Central memory CD8-positive, alpha-beta T cell (primary cell): ENCODE data around the gene C1orf116.
A peak's percentile ranks its signal among the peaks of the same experiment; 100 is the strongest.

Experiments
- ATAC-seq: fragments of 150-1000 bp; cut with Tn5 transposase; replicated peaks from 2 replicates; pipeline ENCODE4 v1.10.0; 2022; ENCODE audit warnings: mild to moderate bottlenecking, moderate FRiP score, moderate number of reproducible peaks; ENCODE audit not compliant: poor library complexity, severe bottlenecking; ENCODE audit errors: extremely low read depth
- DNase-seq, 2 donors: peaks; one replicate each; pipeline ENCODE4 v3.0.0; 2021; ENCODE audit warnings: low spot score in 2 of 2
- H3K27ac Mint-ChIP-seq: one replicate; pipeline ENCODE4 v1.8.0; 2022; ENCODE audit warnings: low read depth, mild to moderate bottlenecking, moderate library complexity, mixed read lengths
- H3K27me3 Mint-ChIP-seq: one replicate; pipeline ENCODE4 v1.8.0; 2022; ENCODE audit warnings: mixed read lengths
- H3K36me3 Mint-ChIP-seq: one replicate; pipeline ENCODE4 v1.8.0; 2022; ENCODE audit warnings: mild to moderate bottlenecking, moderate library complexity, mixed read lengths; ENCODE audit not compliant: insufficient read depth
- H3K4me1 Mint-ChIP-seq: one replicate; pipeline ENCODE4 v1.8.0; 2022; ENCODE audit warnings: mixed read lengths
- H3K4me3 Mint-ChIP-seq: one replicate; pipeline ENCODE4 v1.8.0; 2022; ENCODE audit warnings: mild to moderate bottlenecking, moderate library complexity, mixed read lengths
- H3K9me3 Mint-ChIP-seq: one replicate; pipeline ENCODE4 v1.8.0; 2022; ENCODE audit warnings: mixed read lengths

The C1orf116 gene

GRCh38 chr1:207004931-207005830 is 27.4 kb downstream of the C1orf116 start:
- peak in 1 of 2 donors; percentile 21 for DNase-seq
- no peaks in the 10 kb centered on the region for H3K9me3 Mint-ChIP-seq
- H3K27ac Mint-ChIP-seq: no peak overlapping the region
- H3K4me1 Mint-ChIP-seq: peaks cover 6% of the 10 kb centered on the region
- ATAC-seq: no peak
- H3K4me3 Mint-ChIP-seq: no peak overlapping the region
- H3K36me3 Mint-ChIP-seq: peaks cover 2% of the 10 kb centered on the region
- H3K27me3 Mint-ChIP-seq: peaks cover 32% of the 10 kb centered on the region

GRCh38 chr1:207003210-207003609 is 29.3 kb downstream of the C1orf116 start:
- ATAC-seq (no peak), DNase-seq (no peak)
- peaks cover 32% of the 10 kb centered on the region for H3K27me3 Mint-ChIP-seq
- H3K36me3 Mint-ChIP-seq: no peaks in the 10 kb centered on the region
- peaks cover 6% of the 10 kb centered on the region for H3K4me1 Mint-ChIP-seq
- H3K9me3 Mint-ChIP-seq: no peaks in the 10 kb centered on the region
- H3K27ac Mint-ChIP-seq: no peak overlapping the region
- H3K4me3 Mint-ChIP-seq: no peak overlapping the region

- DNase-seq: no peak
- H3K27me3 Mint-ChIP-seq: peaks cover 30% of the 10 kb centered on the region
- ATAC-seq: no peak
- no peak overlapping the region for H3K27ac Mint-ChIP-seq
- no peaks in the 10 kb centered on the region for H3K9me3 Mint-ChIP-seq
- H3K4me1 Mint-ChIP-seq: peaks cover 6% of the 10 kb centered on the region
- H3K36me3 Mint-ChIP-seq: no peaks in the 10 kb centered on the region
- H3K4me3 Mint-ChIP-seq: no peak overlapping the region
Measured at GRCh38 chr1:207002724-207003146, 29.8 kb downstream of the C1orf116 start.

GRCh38 chr1:207001492-207002245 is 30.9 kb downstream of the C1orf116 start:
- ATAC-seq (no peak), DNase-seq (no peak)
- H3K27me3 Mint-ChIP-seq: peaks cover 25% of the 10 kb centered on the region
- no peak overlapping the region for H3K27ac Mint-ChIP-seq
- H3K4me1 Mint-ChIP-seq: peaks cover 6% of the 10 kb centered on the region
- no peaks in the 10 kb centered on the region for H3K9me3 Mint-ChIP-seq
- no peaks in the 10 kb centered on the region for H3K36me3 Mint-ChIP-seq
- H3K4me3 Mint-ChIP-seq: no peak overlapping the region

- ATAC-seq (no peak), DNase-seq (no peak)
- Mint-ChIP-seq H3K4me1 (peaks cover 6% of the 10 kb centered on the region), H3K27ac (no peak overlapping the region), H3K36me3 (no peaks in the 10 kb centered on the region), H3K9me3 (no peaks in the 10 kb centered on the region), H3K4me3 (no peak overlapping the region), H3K27me3 (peaks cover 22% of the 10 kb centered on the region)
Measured at GRCh38 chr1:207000651-207001291, 31.8 kb downstream of the C1orf116 start.

GRCh38 chr1:206998816-206999215 is 33.7 kb downstream of the C1orf116 start:
- Mint-ChIP-seq H3K27ac (no peak overlapping the region), H3K4me1 (no peaks in the 10 kb centered on the region), H3K4me3 (no peak overlapping the region), H3K27me3 (peaks cover 23% of the 10 kb centered on the region), H3K36me3 (no peaks in the 10 kb centered on the region), H3K9me3 (no peaks in the 10 kb centered on the region)
- DNase-seq (no peak), ATAC-seq (no peak)

- Mint-ChIP-seq H3K4me3 (no peak overlapping the region), H3K27ac (no peak overlapping the region), H3K4me1 (no peaks in the 10 kb centered on the region), H3K9me3 (no peaks in the 10 kb centered on the region), H3K27me3 (peaks cover 78% of the 10 kb centered on the region), H3K36me3 (peaks cover 2% of the 10 kb centered on the region)
- ATAC-seq: no peak
- DNase-seq: no peak
Measured at GRCh38 chr1:206992790-206993189, 39.8 kb downstream of the C1orf116 start.

- H3K4me3 Mint-ChIP-seq: no peak overlapping the region
- H3K27ac Mint-ChIP-seq: no peak overlapping the region
- peaks cover 83% of the 10 kb centered on the region for H3K27me3 Mint-ChIP-seq
- H3K4me1 Mint-ChIP-seq: no peaks in the 10 kb centered on the region
- no peak for DNase-seq
- H3K36me3 Mint-ChIP-seq: peaks cover 3% of the 10 kb centered on the region
- ATAC-seq: no peak
- no peaks in the 10 kb centered on the region for H3K9me3 Mint-ChIP-seq
Measured at GRCh38 chr1:206987873-206988272, 44.7 kb downstream of the C1orf116 start.

- Mint-ChIP-seq H3K27me3 (peaks cover 73% of the 10 kb centered on the region), H3K36me3 (peaks cover 3% of the 10 kb centered on the region), H3K4me3 (no peak overlapping the region), H3K9me3 (no peaks in the 10 kb centered on the region), H3K27ac (no peak overlapping the region), H3K4me1 (no peaks in the 10 kb centered on the region)
- ATAC-seq (no peak), DNase-seq (no peak)
Measured at GRCh38 chr1:206986885-206987284, 45.7 kb downstream of the C1orf116 start.

GRCh38 chr1:206986402-206986801 is 46.2 kb downstream of the C1orf116 start:
- H3K27me3 Mint-ChIP-seq: peaks cover 68% of the 10 kb centered on the region
- no peak overlapping the region for H3K4me3 Mint-ChIP-seq
- no peaks in the 10 kb centered on the region for H3K4me1 Mint-ChIP-seq
- DNase-seq (no peak), ATAC-seq (no peak)
- no peak overlapping the region for H3K27ac Mint-ChIP-seq
- H3K36me3 Mint-ChIP-seq: peaks cover 3% of the 10 kb centered on the region
- H3K9me3 Mint-ChIP-seq: no peaks in the 10 kb centered on the region

- Mint-ChIP-seq H3K4me3 (no peak overlapping the region), H3K27me3 (peaks cover 57% of the 10 kb centered on the region), H3K36me3 (peaks cover 3% of the 10 kb centered on the region), H3K4me1 (no peaks in the 10 kb centered on the region), H3K27ac (no peak overlapping the region), H3K9me3 (no peaks in the 10 kb centered on the region)
- no peak for DNase-seq
- ATAC-seq: no peak
Measured at GRCh38 chr1:206985162-206985749, 47.3 kb downstream of the C1orf116 start.

GRCh38 chr1:206982216-206982615 is 50.3 kb downstream of the C1orf116 start:
- ATAC-seq (no peak), DNase-seq (peak; percentile 42 to 47)
- Mint-ChIP-seq H3K36me3 (peaks cover 3% of the 10 kb centered on the region), H3K4me3 (no peak overlapping the region), H3K27ac (no peak overlapping the region), H3K27me3 (peaks cover 32% of the 10 kb centered on the region), H3K9me3 (no peaks in the 10 kb centered on the region), H3K4me1 (no peaks in the 10 kb centered on the region)
